IPS DF 6.9 (cell line): ENCODE measurements around the gene DNAAF1.

Experiments used
- DNase-seq: peaks from one replicate; pipeline ENCODE4 v3.0.0-alpha.2; 2013; ENCODE audit warnings: low read depth, low spot score
- H3K27ac ChIP-seq: one replicate; pipeline ENCODE4 v1.5.1; 2013; ENCODE audit warnings: low read length, control low read depth
- H3K27me3 ChIP-seq: 2 replicates; pipeline ENCODE4 v1.6.1; 2013; ENCODE audit warnings: mild to moderate bottlenecking, low read length; ENCODE audit not compliant: control insufficient read depth, insufficient read depth
- H3K36me3 ChIP-seq: 2 replicates; pipeline ENCODE4 v1.6.1; 2013; ENCODE audit warnings: low read length; ENCODE audit not compliant: control insufficient read depth, insufficient read depth
- H3K4me1 ChIP-seq: 2 replicates; pipeline ENCODE4 v1.6.1; 2013; ENCODE audit warnings: low read length; ENCODE audit not compliant: control insufficient read depth, insufficient read depth
- H3K4me3 ChIP-seq: 2 replicates; pipeline ENCODE4 v1.5.1; 2013; ENCODE audit warnings: mild to moderate bottlenecking, low read length
- H3K9me3 ChIP-seq: 2 replicates; pipeline ENCODE4 v1.6.1; 2013; ENCODE audit warnings: low read length, inconsistent platforms; ENCODE audit not compliant: control insufficient read depth, insufficient read depth
- WGBS: extraction: QIAGEN DNeasy Blood & Tissue Kit; methylation state at CpG from one replicate; pipeline ENCODE4 v1.1.7; 2013; ENCODE audit warnings: mixed read lengths, missing lambda C conversion rate; ENCODE audit not compliant: insufficient read length, insufficient coverage; 5-methylcytosine and 5-hydroxymethylcytosine counted together

Gene DNAAF1

DNA sequence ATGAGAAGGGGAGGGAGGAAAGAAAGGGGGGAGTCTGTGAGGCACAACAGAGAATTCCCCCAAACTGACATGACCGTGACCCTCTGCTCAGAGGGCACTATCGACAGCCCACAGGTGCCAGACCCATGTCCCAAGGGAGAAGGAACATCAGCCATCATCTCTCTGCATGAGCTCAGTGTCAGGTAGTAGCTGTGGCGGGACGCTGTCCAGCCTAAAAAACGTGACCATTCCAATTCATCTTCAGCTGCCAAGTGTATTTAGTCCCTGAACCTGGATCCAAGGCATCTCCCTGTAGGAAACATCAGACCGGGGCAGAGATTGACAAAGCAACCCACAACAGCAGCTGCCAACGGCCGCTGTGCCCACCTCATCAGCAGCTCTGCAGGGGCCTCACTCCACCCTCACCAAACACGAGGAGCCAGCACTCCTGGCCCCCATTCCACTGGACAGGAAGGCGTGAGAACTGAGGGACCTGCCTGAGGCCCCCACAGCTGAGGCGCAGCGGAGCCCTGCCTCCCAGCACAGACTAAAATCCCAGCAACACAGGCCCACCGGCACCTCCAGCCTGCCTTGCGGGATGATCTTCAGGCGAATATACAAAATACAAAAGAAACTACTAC is 33.1 kb downstream of the DNAAF1 start:
- Histone ChIP-seq H3K4me3 (no peak overlapping the region), H3K27me3 (no peaks in the 10 kb centered on the region), H3K36me3 (peaks cover 47% of the 10 kb centered on the region)

DNA sequence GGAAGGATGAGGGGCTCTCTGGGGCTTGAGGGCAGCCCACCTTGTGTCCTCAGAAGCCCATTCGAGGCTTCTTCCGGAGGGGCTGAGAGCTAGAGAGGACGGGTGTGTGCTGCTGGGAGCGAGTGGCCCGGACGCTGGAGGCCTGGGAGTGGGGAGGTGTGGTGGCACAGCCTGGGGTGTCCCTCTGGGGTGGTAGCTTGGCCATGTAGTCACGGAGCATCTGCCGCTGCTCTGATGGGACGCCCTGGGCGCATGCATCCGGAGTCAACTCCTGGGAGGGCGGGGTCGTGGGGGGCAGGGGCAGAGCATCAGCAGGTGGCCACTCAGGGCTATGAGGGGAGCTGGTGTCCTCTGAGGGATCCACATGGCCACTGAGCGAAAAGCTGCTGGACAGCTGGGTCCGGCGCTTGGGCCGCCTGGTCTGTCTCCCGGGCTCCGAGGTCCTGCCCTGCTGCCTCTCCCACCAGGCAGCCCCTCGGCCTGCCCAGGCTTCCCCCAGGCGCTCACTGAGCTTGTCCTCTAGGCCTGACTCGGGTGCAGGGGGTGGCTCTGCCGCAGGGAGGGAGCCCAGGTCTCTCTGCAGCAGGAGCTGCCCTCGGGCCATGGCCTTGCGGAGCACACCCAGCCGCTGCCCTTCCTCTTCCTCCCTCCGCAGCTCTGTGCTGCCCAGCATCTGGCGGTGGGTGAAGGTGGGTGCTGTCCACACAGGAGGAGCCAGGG is 33.9 kb downstream of the DNAAF1 start:
- Histone ChIP-seq H3K27ac (no peak overlapping the region), H3K4me1 (peaks cover 2% of the 10 kb centered on the region; the same call in 1 of the 2 replicates), H3K9me3 (no peaks in the 10 kb centered on the region), H3K27me3 (no peaks in the 10 kb centered on the region), H3K36me3 (peaks cover 47% of the 10 kb centered on the region), H3K4me3 (no peak overlapping the region)
- no CpG with 5 or more reads among the region's 28 CpGs for WGBS
- no peak for DNase-seq

More for the DNA sequence above, 33.1 kb downstream of the DNAAF1 start:
- no CpG with 5 or more reads among the region's 15 CpGs for WGBS
- H3K4me1 ChIP-seq: peaks cover 2% of the 10 kb centered on the region; the same call in 1 of the 2 replicates
- no peak overlapping the region for H3K27ac ChIP-seq
- H3K9me3 ChIP-seq: no peaks in the 10 kb centered on the region
- no peak for DNase-seq

DNA sequence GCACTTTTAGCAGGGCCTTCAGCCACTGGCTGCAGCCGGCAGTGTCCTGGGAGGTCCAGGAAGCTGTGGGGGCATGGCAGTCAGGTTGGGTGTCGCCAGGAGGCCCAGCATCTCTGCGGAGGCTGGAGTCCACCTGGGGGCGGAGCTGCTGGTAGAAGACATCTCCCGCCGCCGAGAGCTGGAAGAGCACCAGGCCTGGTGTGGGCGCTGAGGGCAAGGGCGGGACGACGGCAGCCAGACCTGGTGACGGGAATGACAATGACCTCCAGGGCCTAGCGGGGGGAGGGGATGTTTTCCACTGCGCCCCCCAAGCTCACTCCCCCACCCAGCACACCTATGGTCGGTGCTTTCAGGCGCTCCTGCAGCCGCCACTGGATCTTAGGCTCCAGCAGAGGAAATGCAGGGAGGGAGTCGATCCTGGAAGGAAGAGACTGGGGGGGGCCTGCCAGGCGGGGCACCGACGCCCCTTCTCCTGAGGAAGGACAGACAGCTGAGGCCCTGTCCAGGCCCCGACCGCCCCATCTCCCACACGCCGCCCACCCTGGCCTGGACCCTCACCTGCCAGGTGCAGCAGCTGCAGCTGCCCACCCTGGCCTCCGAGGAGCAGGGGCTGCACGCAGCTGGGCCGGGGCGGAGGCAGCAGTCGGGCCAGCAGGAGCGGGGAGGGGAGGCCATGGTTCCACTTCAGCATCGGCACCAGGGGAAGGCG is 34.7 kb downstream of the DNAAF1 start:
- WGBS: no CpG with 5 or more reads among the region's 33 CpGs
- no peak for DNase-seq
- Histone ChIP-seq H3K27ac (no peak overlapping the region), H3K27me3 (no peaks in the 10 kb centered on the region), H3K9me3 (no peaks in the 10 kb centered on the region), H3K36me3 (peaks cover 50% of the 10 kb centered on the region), H3K4me3 (no peak overlapping the region), H3K4me1 (peaks cover 2% of the 10 kb centered on the region; the same call in 1 of the 2 replicates)

- no peak for DNase-seq
- WGBS: no CpG with 5 or more reads among the region's 21 CpGs
- Histone ChIP-seq H3K36me3 (peaks cover 51% of the 10 kb centered on the region), H3K27me3 (no peaks in the 10 kb centered on the region), H3K27ac (no peak overlapping the region), H3K4me3 (no peak overlapping the region), H3K9me3 (no peaks in the 10 kb centered on the region), H3K4me1 (no peaks in the 10 kb centered on the region)
These were observed 35.5 kb downstream of the DNAAF1 start for GRCh38 chr16:84180519-84181140.

GRCh38 chr16:84181144-84181915 is 36.2 kb downstream of the DNAAF1 start:
- no peak for DNase-seq
- Histone ChIP-seq H3K4me1 (no peaks in the 10 kb centered on the region), H3K27me3 (no peaks in the 10 kb centered on the region), H3K9me3 (no peaks in the 10 kb centered on the region), H3K36me3 (peaks cover 51% of the 10 kb centered on the region), H3K4me3 (no peak overlapping the region), H3K27ac (no peak overlapping the region)
- WGBS: no CpG with 5 or more reads among the region's 41 CpGs

DNA sequence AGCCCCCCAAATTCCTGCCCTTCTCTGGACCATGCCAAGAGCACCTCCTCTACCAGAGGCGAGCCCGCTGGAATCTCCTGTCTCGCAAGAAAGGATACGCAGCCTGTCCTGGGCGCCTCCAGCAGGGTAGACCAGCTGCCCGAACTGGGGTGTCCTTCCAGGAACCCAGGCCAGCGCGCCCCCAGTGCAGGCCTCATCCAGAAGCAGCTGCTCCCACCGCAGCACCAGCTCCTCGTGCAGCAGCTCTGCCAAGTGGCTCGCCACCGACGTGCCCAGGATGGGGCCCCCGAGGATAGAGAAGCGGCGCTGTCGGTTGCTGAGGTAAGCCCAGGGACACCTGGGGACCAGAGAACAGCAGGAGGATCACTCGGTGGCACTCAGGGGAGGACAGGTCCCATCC is 37.0 kb downstream of the DNAAF1 start:
- Histone ChIP-seq H3K27me3 (no peaks in the 10 kb centered on the region), H3K27ac (no peak overlapping the region), H3K9me3 (no peaks in the 10 kb centered on the region), H3K36me3 (peaks cover 51% of the 10 kb centered on the region), H3K4me3 (no peak overlapping the region), H3K4me1 (no peaks in the 10 kb centered on the region)
- DNase-seq: no peak
- WGBS: no CpG with 5 or more reads among the region's 18 CpGs

DNA sequence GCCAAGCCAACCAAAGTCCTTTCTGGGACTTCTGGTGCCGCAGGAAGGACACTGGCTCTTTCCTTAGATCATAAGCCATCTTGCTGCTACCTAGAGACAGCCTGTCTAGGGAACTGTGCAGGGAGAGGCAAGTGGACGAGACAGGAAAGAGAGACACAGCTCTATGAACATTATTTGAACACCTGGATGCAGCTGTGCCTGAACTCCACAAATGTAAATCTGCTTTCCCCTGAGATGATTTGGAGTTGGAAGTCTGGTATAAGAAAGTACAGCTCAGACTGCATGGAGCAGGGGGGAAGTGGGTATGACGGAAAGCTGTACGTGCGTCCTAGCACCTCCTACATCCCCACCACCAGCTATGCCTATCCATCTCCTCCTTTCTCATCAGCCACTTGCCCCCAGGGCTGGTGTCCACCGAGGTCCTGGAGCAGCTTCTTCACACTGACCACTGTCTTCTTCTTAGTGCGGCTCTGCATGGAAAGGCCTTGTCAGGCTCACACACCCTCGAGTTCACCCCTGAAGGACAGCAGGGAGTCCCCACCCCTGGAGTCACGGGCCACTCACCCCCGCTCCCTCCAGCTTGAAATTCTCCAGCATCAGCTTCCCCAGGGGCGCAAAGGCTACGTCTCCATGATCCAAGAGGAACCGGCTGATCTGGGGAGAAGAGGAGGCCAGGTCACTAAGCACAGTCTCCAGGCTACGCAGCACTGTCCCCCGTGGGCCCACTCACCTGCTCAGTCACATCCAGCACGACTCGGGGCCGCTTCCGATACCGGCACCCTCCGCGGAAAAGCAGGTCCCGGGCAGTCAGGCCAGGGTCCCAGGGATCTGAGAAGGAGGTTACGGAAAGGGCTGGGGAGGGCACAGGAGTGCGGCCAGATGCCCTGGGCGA is 37.8 kb downstream of the DNAAF1 start:
- Histone ChIP-seq H3K36me3 (peaks cover 51% of the 10 kb centered on the region), H3K27ac (no peak overlapping the region), H3K4me3 (no peak overlapping the region), H3K9me3 (no peaks in the 10 kb centered on the region), H3K27me3 (no peaks in the 10 kb centered on the region), H3K4me1 (no peaks in the 10 kb centered on the region)
- no peak for DNase-seq
- no CpG with 5 or more reads among the region's 26 CpGs for WGBS

- DNase-seq: no peak
- Histone ChIP-seq H3K4me3 (no peak overlapping the region), H3K4me1 (no peaks in the 10 kb centered on the region), H3K27me3 (no peaks in the 10 kb centered on the region), H3K36me3 (peaks cover 45% of the 10 kb centered on the region), H3K27ac (no peak overlapping the region), H3K9me3 (no peaks in the 10 kb centered on the region)
- WGBS: no CpG with 5 or more reads among the region's 5 CpGs
These were observed 38.4 kb downstream of the DNAAF1 start for GRCh38 chr16:84183572-84183875.

DNA sequence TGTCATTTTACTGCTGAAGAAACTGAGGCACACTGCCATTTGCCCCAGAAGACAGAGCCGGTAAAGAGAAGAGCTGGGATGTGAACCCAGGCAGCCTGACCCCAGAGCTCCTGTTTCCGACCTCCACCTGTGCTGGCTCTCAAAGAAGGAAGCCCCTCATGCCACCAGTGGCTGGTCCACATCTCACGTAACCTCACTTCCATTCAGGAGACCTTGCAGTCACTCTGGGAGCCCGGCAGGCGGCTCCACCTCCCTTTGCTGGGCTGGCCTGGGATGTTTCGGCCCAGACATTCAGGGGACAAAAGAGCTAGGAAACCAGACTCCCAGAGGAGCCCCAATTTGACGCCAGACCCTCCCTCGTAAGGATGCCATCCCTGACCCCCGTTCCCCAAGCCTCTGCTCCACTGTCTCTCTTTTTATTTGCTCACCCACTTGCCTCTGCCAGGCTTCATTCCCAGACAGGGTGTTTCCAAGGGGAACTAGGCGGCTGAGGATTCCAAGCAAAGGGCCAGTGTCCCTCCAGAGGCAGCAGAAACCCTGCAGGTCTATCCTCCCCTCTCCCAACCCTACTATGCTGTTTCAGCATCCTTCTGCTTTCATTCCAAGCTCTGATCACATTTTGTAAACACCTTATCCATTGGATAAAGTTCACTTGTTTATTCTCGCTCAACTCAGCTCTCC is 38.9 kb downstream of the DNAAF1 start:
- Histone ChIP-seq H3K27ac (no peak overlapping the region), H3K4me1 (no peaks in the 10 kb centered on the region), H3K27me3 (no peaks in the 10 kb centered on the region), H3K9me3 (no peaks in the 10 kb centered on the region), H3K4me3 (no peak overlapping the region), H3K36me3 (peaks cover 40% of the 10 kb centered on the region)
- no peak for DNase-seq
- WGBS: no CpG with 5 or more reads among the region's 11 CpGs
